GM19238 (cell line): ENCODE measurements around the gene MBLAC1.

Source experiments
- DNase-seq: peaks from one replicate; pipeline ENCODE4 v3.0.0; 2011; ENCODE audit warnings: low spot score; ENCODE audit not compliant: insufficient read length

Gene MBLAC1, protein sequence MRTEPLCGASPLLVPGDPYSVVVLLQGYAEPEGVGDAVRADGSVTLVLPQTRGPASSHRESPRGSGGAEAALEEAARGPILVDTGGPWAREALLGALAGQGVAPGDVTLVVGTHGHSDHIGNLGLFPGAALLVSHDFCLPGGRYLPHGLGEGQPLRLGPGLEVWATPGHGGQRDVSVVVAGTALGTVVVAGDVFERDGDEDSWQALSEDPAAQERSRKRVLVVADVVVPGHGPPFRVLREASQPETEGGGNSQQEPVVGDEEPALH

DNA sequence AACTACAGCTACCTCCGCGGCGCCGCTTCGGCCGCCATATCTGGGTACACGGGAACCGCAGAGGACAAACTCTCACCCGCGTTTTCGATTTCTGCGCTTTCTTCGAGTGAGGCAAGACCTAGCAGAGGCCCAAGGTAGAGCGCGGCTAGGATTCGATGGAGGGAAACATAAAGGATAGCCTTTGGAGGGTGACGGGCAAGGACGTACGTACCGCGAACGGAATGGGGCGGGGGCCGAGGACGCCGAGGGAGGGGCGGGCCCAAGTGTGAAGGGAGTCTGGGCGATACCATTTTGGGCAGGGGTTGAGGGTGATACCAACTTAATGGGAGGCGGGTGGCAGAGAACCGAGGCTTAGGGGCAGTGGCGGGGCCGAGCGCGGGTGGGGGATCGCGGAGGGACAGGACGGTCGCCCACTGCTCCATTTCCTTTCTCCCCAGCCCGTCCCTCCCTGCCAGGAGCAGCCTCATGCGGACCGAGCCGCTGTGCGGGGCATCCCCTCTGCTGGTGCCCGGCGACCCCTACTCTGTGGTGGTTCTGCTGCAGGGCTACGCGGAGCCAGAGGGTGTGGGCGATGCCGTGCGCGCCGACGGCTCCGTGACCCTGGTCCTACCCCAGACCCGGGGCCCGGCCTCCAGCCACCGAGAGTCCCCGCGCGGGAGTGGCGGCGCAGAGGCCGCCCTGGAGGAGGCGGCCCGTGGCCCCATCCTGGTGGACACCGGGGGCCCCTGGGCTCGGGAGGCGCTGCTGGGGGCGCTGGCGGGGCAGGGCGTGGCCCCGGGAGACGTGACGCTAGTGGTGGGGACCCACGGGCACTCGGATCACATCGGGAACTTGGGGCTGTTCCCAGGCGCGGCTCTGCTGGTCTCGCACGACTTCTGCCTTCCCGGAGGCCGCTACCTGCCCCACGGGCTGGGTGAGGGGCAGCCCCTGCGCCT is at the start of gene MBLAC1:
TSS of gene MBLAC1 (plus strand) at position 37 of the 935 bp plus-strand sequence. CDS start at position 466, 429 bp downstream.
- peak; percentile 75 for DNase-seq

GRCh38 chr7:100077205-100077604 is 49.6 kb upstream of the MBLAC1 start:
- no peak for DNase-seq

GRCh38 chr7:100079024-100079560 is 47.7 kb upstream of the MBLAC1 start:
- no peak for DNase-seq

- no peak for DNase-seq
Observed at GRCh38 chr7:100080907-100081534, 45.7 kb upstream of the MBLAC1 start.

DNA sequence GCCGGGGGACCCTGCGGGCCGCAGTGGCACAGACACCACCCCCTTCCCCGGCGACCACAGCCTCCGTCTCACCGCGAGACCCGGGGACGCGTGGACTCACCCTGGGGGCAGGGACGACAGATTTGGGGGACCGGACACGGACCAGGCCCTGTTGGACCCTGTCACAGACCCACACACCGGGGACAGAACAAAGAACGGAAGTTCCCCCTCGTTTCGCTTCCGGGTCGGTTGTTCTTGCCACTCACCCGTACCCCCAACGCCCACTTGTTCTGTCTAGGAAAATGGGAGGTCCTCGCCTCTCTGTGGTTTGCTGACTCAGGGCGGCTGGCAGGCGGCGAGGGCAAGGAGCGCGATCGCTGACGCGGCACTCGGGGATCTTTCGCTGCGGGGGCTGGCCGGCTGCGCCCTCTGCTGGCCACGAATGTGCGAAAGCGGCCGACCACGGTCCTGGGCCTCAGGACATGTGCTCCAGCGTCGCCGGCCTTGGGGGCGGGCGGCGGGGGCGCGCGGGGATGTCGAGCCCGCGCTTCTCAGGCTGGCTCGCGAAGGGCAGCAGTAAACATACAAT is 45.1 kb upstream of the MBLAC1 start, which contains the start of gene ZNF3:
TSS of gene ZNF3 (minus strand) at position 189 of the 568 bp plus-strand sequence. CDS start 4,366 bp downstream, outside the sequence.
- peak; percentile 86 for DNase-seq

DNA sequence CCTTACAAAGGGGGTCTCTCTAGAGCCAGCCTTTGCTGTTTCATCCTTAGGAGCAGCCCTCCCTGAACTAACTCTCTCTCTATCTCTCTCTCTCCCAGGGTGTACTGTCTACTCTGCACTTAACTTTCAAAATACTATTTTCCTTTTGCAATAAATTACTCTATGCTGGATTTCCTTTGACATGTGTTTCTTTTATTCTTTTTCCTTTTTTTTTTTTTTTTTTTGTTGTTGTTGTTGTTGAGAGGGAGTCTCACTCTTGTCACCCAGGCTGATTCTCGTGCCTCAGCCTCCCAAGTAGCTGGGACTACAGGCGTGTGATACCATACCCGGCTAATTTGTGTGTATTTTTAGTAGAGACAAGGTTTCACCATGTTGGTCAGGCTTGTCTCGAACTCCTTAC is 43.8 kb upstream of the MBLAC1 start:
- DNase-seq: no peak

- DNase-seq: no peak
Observed at GRCh38 chr7:100085515-100085914, 41.3 kb upstream of the MBLAC1 start.

GRCh38 chr7:100087055-100087750 is 39.6 kb upstream of the MBLAC1 start:
- no peak for DNase-seq

DNA sequence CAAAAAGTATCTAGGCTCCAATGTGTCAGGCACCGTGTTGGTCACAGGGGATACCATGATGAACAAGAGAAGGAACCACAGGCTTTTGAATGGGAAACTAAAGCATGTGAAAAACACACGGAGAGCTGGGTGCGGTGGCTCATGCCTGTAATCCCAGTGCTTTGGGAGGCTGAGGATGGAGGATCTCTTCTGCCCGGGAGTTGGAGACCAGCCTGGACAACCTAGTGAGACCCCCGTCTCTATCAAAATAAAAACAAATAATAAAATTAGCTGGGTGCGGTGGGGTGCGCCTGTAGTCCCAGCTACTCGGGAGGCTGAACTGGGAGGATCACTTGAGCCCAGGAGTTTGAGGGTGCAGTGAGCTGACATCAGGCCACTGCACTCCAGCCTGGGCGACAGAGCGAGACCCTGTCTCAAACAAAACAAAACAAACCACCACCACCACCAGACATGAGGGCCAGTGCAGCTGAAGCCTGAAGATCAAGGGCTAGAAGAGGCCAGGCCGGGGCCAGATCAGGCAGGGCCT is 38.6 kb upstream of the MBLAC1 start:
- no peak for DNase-seq

- peak; percentile 79 for DNase-seq
Observed at GRCh38 chr7:100088621-100089457, 37.9 kb upstream of the MBLAC1 start, which contains the start of gene COPS6. TSS of gene COPS6 (plus strand) at chr7:100088969. CDS start at chr7:100088991, 22 bp downstream.

DNA sequence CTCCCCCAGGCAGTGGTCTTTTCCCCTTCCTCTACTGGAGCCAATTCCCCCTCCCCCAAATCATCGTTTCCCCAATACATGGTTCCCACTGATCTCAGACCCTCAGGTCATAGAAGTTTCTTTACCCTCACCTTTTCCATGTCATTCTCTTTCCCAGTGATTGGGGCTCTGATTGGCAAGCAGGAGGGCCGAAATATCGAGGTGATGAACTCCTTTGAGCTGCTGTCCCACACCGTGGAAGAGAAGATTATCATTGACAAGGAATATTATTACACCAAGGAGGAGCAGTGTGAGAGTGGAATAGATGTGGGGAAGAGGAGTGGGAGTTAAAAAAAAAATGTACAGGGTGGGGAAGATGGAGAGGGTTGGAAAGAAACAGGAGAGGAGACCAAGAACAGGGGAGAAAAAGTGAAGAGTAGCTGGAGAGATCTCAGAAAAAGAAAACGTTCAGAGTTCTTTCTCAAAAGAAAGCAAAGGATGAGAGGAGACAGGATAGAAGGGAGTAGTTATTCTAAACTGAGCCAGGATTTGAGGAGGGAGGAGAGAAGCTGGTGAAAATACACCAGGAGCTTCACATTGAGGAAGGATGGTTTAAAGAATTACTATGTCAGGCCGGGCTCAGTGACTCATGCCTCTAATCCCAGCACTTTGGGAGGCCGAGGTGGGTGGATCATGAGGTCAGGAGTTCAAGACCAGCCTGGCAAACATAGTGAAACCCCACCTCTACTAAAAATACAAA is 37.1 kb upstream of the MBLAC1 start:
- no peak for DNase-seq

GRCh38 chr7:100090527-100091410 is 36.0 kb upstream of the MBLAC1 start:
- DNase-seq: no peak

DNA sequence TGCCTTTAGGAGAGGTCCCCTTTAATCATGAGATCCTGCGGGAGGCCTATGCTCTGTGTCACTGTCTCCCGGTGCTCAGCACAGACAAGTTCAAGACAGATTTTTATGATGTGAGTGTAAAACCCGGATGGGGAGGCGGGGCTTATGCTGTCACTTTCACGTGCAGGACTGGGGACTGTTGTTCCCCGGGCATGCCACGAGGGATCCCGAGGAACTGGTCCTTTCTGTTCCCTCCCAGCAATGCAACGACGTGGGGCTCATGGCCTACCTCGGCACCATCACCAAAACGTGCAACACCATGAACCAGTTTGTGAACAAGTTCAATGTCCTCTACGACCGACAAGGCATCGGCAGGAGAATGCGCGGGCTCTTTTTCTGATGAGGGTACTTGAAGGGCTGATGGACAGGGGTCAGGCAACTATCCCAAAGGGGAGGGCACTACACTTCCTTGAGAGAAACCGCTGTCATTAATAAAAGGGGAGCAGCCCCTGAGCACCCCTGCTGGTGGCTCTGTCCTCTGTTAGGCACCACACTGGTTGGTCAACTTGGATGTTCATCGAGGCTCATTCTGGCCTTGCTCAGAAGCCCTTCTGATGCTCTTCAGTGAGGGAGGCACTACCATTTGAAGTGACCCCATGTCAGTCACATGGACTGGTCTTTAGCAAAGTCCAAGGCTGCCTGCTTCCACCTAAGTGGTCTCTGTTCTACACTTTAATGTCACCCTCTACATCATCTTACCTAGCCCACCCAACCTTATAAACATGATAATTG is 35.2 kb upstream of the MBLAC1 start:
- DNase-seq: no peak

GRCh38 chr7:100093054-100093453 is 33.7 kb upstream of the MBLAC1 start:
- DNase-seq: no peak

DNA sequence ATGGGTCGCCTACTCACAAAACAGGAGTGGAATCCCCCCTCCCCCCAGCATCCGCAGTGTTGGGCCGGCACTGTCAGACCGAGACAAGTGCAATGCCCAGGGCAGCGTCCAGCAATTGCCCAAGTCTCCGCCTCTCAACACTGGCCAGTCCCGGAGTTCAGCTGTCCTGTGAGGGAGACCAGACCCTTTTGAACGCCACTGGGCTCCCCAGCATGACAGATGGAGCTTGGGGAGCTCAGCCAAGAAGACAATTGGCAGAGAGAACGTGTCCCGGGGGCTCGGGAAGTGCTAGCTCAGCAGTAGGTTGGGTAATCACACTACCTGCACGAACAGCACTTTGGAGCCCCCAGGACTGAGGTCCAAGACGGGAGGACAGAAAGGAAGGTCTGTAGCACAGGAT is 33.3 kb upstream of the MBLAC1 start:
- no peak for DNase-seq

DNA sequence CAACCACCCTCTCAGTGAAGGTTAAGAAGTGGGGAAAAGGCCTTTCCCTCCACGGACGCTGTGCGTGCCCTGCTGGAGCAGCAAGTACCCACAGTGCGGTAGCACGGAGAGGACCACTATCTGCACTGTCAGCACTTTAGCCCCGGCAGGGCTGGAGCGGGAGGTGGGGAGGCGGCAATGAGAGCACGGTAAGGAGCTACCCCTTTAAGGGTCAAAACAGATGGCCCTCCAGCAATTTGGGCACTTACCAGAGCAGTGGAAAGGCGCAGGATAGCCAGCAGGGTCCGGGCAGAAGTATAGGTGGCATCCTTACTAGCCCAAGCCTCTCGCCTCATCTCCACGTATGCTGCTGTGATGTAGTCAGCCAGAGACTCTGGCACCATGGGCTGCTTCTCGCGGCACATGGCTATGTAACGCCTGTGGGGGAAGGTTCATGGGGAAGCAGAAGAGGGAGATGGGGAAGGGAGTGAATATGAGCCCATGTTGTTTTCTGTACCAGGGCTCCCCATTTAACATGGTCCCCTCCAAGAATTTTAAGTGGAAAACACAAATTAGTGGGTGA is 32.8 kb upstream of the MBLAC1 start:
- no peak for DNase-seq

- DNase-seq: no peak
Observed at GRCh38 chr7:100095289-100095688, 31.5 kb upstream of the MBLAC1 start.
